GM12892 (cell line): ENCODE results near the gene TTBK2.

Source experiments
- POLR2A ChIP-seq: IDR thresholded peaks from 2 replicates; pipeline ENCODE4 v1.6.1; 2011; ENCODE audit warnings: low read depth, low read length, control low read depth
- POLR2AphosphoS5 ChIP-seq: IDR thresholded peaks from 2 replicates; pipeline ENCODE4 v1.6.1; 2011; ENCODE audit warnings: low read depth, low read length, control low read depth
- TAF1 ChIP-seq: IDR thresholded peaks from 2 replicates; pipeline ENCODE4 v1.6.1; 2011; ENCODE audit warnings: low read depth, mild to moderate bottlenecking, control low read depth, low read length, borderline replicate concordance

DNA sequence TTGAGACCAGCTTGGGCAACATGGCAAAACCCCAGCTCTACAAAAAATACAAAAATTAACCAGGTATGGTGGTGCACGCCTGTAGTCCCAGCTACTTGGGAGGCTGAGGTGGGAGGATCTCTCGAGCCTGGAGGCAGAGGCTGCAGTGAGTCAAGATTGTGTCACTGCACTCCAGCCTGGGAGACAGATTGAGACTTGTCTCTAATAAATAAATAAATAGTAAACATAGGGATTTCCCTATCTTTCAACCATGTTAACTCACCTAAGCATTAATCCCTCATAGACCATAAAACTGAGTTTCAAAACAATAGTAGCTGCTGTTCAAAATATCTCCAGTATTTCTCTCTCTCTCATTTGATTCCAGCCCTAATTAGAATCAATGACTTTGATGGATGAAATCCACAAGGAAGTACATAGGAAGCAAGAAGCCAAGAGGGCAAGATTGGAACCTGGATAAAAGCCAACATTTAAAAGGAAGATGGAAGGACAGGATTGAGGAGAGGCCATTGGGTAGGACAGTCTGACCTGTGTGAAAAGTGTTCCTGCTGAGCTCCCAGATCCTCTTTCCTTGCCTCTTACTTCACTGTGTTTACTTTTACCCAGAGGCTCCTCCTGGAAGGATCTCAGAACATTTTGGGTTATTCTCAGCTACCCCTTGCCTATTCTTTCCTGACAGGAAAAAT lies 12.4 kb upstream of the TTBK2 start:
- TF ChIP-seq POLR2A = no peak
- TF ChIP-seq TAF1 = no peak
- no peak for TF ChIP-seq POLR2AphosphoS5
